ENCODE results near the gene EXOSC1. TPM values are rescaled to one million over a fixed set of nuclear protein-coding genes. Genes with fewer than 3 reads are reported as not detected.

EXOSC1 gene
- total RNA-seq, 2 experiments from 2014 or later = 43.3 to 49.2 TPM

- ATAC-seq (no peak), DNase-seq (no peak)
- POLR2A ChIA-PET = interaction anchor here (0.6 to 5.2 kb wide), 6 partner anchors 9 to 57 kb away, joined by 3 to 27 read pairs (median 4); no protein-coding TSS in a partner anchor
- Mint-ChIP-seq H3K27me3 (no peaks in the 10 kb centered on the region), H3K27ac (peak overlapping the region; percentile 71), H3K4me1 (ENCODE audit: low read depth) (peaks cover 26% of the 10 kb centered on the region), H3K9me3 (no peaks in the 10 kb centered on the region), H3K4me3 (no peak overlapping the region), H3K36me3 (ENCODE audit: low read depth) (peaks cover 62% of the 10 kb centered on the region)
- no peak for TF ChIP-seq CTCF (IDR thresholded peaks at IDR 0.05)
- intact Hi-C loops (cut with micrococcal nuclease) = no loop called here
- CTCF ChIA-PET = interaction anchor here (1.1 to 2.0 kb wide), 3 partner anchors 10 to 178 kb away, joined by 3 to 7 read pairs (median 7); no protein-coding TSS in a partner anchor
Observed at GRCh38 chr10:97456686-97457065, 10.9 kb upstream of the EXOSC1 start.

- ATAC-seq (no peak), DNase-seq (no peak)
- ChIA-PET POLR2A (interaction anchor here (0.6 to 5.2 kb wide), 5 partner anchors 9 to 56 kb away, joined by 3 to 27 read pairs (median 5); no protein-coding TSS in a partner anchor), CTCF (interaction anchor here (1.1 to 4.0 kb wide), 5 partner anchors 8 to 177 kb away, joined by 3 to 22 read pairs (median 7); no protein-coding TSS in a partner anchor)
- Mint-ChIP-seq H3K4me3 (no peak overlapping the region), H3K27ac (peak overlapping the region; percentile 94), H3K36me3 (ENCODE audit: low read depth) (peaks cover 58% of the 10 kb centered on the region), H3K4me1 (ENCODE audit: low read depth) (peaks cover 29% of the 10 kb centered on the region), H3K9me3 (no peaks in the 10 kb centered on the region), H3K27me3 (no peaks in the 10 kb centered on the region)
- no peak for TF ChIP-seq CTCF (IDR thresholded peaks at IDR 0.05)
- intact Hi-C loops (cut with micrococcal nuclease) = no loop called here
Observed at GRCh38 chr10:97456034-97456685, 10.4 kb upstream of the EXOSC1 start.

GRCh38 chr10:97454330-97455036 is 8.7 kb upstream of the EXOSC1 start:
- POLR2A ChIA-PET = interaction anchor here (0.7 to 5.2 kb wide), 11 partner anchors 10 to 47 kb away, joined by 3 to 27 read pairs (median 4); no protein-coding TSS in a partner anchor
- DNase-seq = peak; percentile 52
- intact Hi-C loops (cut with micrococcal nuclease) = no loop called here

GRCh38 chr10:97452352-97452751 is 6.5 kb upstream of the EXOSC1 start:
- H3K9me3 Mint-ChIP-seq = no peaks in the 10 kb centered on the region
- no peak for DNase-seq
- ATAC-seq = no peak
- H3K4me1 Mint-ChIP-seq (ENCODE audit: low read depth) = peaks cover 48% of the 10 kb centered on the region
- ChIA-PET CTCF (interaction anchor here (0.9 to 4.0 kb wide), 4 partner anchors 12 to 45 kb away, joined by 3 to 22 read pairs (median 10); no protein-coding TSS in a partner anchor), POLR2A (interaction anchor here (0.8 to 5.2 kb wide), 6 partner anchors 8 to 52 kb away, joined by 3 to 27 read pairs (median 4); no protein-coding TSS in a partner anchor)
- intact Hi-C loops (cut with micrococcal nuclease) = no loop called here
- H3K4me3 Mint-ChIP-seq = no peak overlapping the region
- TF ChIP-seq CTCF (IDR thresholded peaks at IDR 0.05) = no peak
- no peaks in the 10 kb centered on the region for H3K27me3 Mint-ChIP-seq
- H3K36me3 Mint-ChIP-seq (ENCODE audit: low read depth) = peaks cover 38% of the 10 kb centered on the region
- H3K27ac Mint-ChIP-seq = peak overlapping the region; percentile 2

More at GRCh38 chr10:97454330-97455036, 8.7 kb upstream of the EXOSC1 start:
- peak; percentile 80 for ATAC-seq
- Mint-ChIP-seq H3K9me3 (no peaks in the 10 kb centered on the region), H3K27me3 (no peaks in the 10 kb centered on the region), H3K4me3 (no peak overlapping the region), H3K4me1 (ENCODE audit: low read depth) (peaks cover 38% of the 10 kb centered on the region), H3K36me3 (ENCODE audit: low read depth) (peaks cover 50% of the 10 kb centered on the region), H3K27ac (peak overlapping the region; percentile 94)
- CTCF ChIA-PET = interaction anchor here (0.7 to 4.0 kb wide), 3 partner anchors 10 to 99 kb away, joined by 3 to 22 read pairs (median 16); no protein-coding TSS in a partner anchor
- no peak for TF ChIP-seq CTCF (IDR thresholded peaks at IDR 0.05)
